Caco-2 (cell line): ENCODE results near the gene LBHD1. TPM values are rescaled to one million over a fixed set of nuclear protein-coding genes. Genes with fewer than 3 reads are reported as not detected.
"Not testable (repeated sequence)": the region's sequence is repeated elsewhere in the genome, so short reads cannot be mapped to it uniquely, and the experiment has no call there.

Experiments
- BruUV-seq: library from RNA; stranded (reverse); fragments of 400-500 nt; replicated peaks from 2 replicates; lab custom pipeline; 2021; lab: Mats Ljungman, UMichigan
- CTCF ChIA-PET: fragments of 300-600 bp; sonication (Branson Sonifier 250); formaldehyde crosslinking; loops from one replicate; lab custom pipeline; 2022; ENCODE audit warnings: antibody characterized with exemption; lab: Charles Lee
- POLR2A ChIA-PET: fragments of 300-600 bp; sonication (Branson Sonifier 250); formaldehyde crosslinking; loops from one replicate; lab custom pipeline; 2022; ENCODE audit warnings: antibody characterized with exemption; lab: Charles Lee
- DNase-seq, 2 experiments: peaks; one replicate each; pipeline versions ENCODE4 v3.0.0 to v3.0.0-alpha.2; 2020 to 2022
- H3K27me3 ChIP-seq: replicated peaks from 2 replicates; pipeline ENCODE4 v1.6.0; 2011; ENCODE audit warnings: low read length; ENCODE audit not compliant: control insufficient read depth, insufficient read depth
- H3K36me3 ChIP-seq: 2 replicates; pipeline ENCODE4 v1.5.1; 2011; ENCODE audit warnings: low read length; ENCODE audit not compliant: control insufficient read depth, insufficient read depth
- H3K4me1 ChIP-seq: fragments of 250-450 bp; sonication (Bioruptor Pico); 2 replicates; pipeline ENCODE4 v1.5.1; 2020; ENCODE audit warnings: mild to moderate bottlenecking
- H3K4me3 ChIP-seq: 2 replicates; pipeline ENCODE4 v1.5.1; 2011; ENCODE audit warnings: low read depth, mild to moderate bottlenecking, control low read depth, low read length
- H3K9me3 ChIP-seq: fragments of 250-450 bp; sonication (Bioruptor Pico); 2 replicates; pipeline ENCODE4 v1.5.1; 2020; ENCODE audit warnings: mild to moderate bottlenecking, moderate library complexity
- H3K27ac Mint-ChIP-seq: one replicate; pipeline ENCODE4 v1.8.0; 2022; ENCODE audit warnings: mixed read lengths; ENCODE audit not compliant: unreplicated experiment
- H3K27me3 Mint-ChIP-seq: one replicate; pipeline ENCODE4 v1.8.0; 2022; ENCODE audit warnings: mixed read lengths; ENCODE audit not compliant: insufficient read depth, unreplicated experiment
- H3K36me3 Mint-ChIP-seq: one replicate; pipeline ENCODE4 v1.8.0; 2022; ENCODE audit warnings: mild to moderate bottlenecking, mixed read lengths; ENCODE audit not compliant: insufficient read depth, unreplicated experiment
- H3K4me1 Mint-ChIP-seq: one replicate; pipeline ENCODE4 v1.8.0; 2022; ENCODE audit warnings: low read depth, mixed read lengths; ENCODE audit not compliant: unreplicated experiment
- H3K4me3 Mint-ChIP-seq: one replicate; pipeline ENCODE4 v1.8.0; 2022; ENCODE audit warnings: mild to moderate bottlenecking, moderate library complexity, mixed read lengths; ENCODE audit not compliant: unreplicated experiment
- H3K9me3 Mint-ChIP-seq: one replicate; pipeline ENCODE4 v1.8.0; 2022; ENCODE audit warnings: mixed read lengths; ENCODE audit not compliant: unreplicated experiment
- intact Hi-C: fragments of 100-400 bp; cut with micrococcal nuclease; formaldehyde crosslinking; loops from one replicate; pipeline ENCODE4 v1.10.0; 2022; ENCODE audit not compliant: unreplicated experiment
- total RNA-seq: library from RNA; stranded (reverse); gene quantifications from 2 replicates; pipeline ENCODE4 v1.2.3, GENCODE V29; 2022
- TF ChIP-seq, protein P1 (sequence below), 2 experiments: fragments of 200-600 bp in 1 of 2; IDR thresholded peaks; 1 replicate in 1 of 2; 2 replicates in 1 of 2; pipeline versions ENCODE4 v1.5.1 to v1.8.0; 2011 to 2022; ENCODE audit warnings: antibody characterized with exemption in 1 of 2, control low read depth in 1 of 2, inconsistent platforms in 1 of 2, low read depth in 1 of 2, low read length in 1 of 2, mild to moderate bottlenecking in 1 of 2, moderate library complexity in 1 of 2; ENCODE audit not compliant: insufficient read depth in 1 of 2, severe bottlenecking in 1 of 2, unreplicated experiment in 1 of 2

LBHD1 gene
- total RNA-seq, 1 experiment from 2014 or later = 11.9 TPM

DNA sequence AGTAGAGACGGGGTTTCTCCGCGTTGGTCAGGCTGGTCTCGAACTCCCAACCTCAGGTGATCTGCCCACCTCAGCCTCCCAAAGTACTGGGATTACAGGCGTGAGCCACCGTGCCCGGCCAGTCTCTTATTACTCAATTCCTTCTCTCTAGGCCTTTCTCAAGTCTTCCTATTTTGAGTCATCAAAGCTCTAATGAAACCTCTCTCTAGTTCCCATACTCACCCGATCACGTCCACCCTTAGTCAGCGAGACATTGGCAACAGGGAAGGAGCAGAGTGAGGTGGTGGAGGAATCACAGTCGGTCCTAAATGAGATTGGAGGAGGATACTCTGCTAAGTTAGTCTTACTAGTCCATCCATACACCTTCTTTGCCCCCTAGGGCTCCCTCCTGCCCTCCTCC is 30.2 kb upstream of the LBHD1 start:
- intact Hi-C loops = no loop called here
- no peak overlapping the region for H3K4me3 Mint-ChIP-seq
- no peaks in the 10 kb centered on the region for H3K27me3 Mint-ChIP-seq
- peaks cover 67% of the 10 kb centered on the region for H3K36me3 Mint-ChIP-seq
- CTCF ChIA-PET = interaction anchor here (0.6 kb wide), 1 partner anchor 135 kb away, joined by 14 read pairs; no protein-coding TSS in a partner anchor
- H3K4me1 Mint-ChIP-seq = peaks cover 16% of the 10 kb centered on the region
- H3K4me1 ChIP-seq = peaks cover 9% of the 10 kb centered on the region; the same call in 1 of the 2 replicates
- no peaks in the 10 kb centered on the region for H3K27me3 ChIP-seq
- no peak overlapping the region for H3K27ac Mint-ChIP-seq
- H3K9me3 Mint-ChIP-seq = no peaks in the 10 kb centered on the region
- H3K4me3 ChIP-seq = no peak overlapping the region
- POLR2A ChIA-PET = no interaction called here
- no TSS peak for BruUV-seq
- no peaks in the 10 kb centered on the region for H3K9me3 ChIP-seq
- no peaks in the 10 kb centered on the region; the same call in none of the 2 replicates for H3K36me3 ChIP-seq
- TF ChIP-seq, protein P1, sequence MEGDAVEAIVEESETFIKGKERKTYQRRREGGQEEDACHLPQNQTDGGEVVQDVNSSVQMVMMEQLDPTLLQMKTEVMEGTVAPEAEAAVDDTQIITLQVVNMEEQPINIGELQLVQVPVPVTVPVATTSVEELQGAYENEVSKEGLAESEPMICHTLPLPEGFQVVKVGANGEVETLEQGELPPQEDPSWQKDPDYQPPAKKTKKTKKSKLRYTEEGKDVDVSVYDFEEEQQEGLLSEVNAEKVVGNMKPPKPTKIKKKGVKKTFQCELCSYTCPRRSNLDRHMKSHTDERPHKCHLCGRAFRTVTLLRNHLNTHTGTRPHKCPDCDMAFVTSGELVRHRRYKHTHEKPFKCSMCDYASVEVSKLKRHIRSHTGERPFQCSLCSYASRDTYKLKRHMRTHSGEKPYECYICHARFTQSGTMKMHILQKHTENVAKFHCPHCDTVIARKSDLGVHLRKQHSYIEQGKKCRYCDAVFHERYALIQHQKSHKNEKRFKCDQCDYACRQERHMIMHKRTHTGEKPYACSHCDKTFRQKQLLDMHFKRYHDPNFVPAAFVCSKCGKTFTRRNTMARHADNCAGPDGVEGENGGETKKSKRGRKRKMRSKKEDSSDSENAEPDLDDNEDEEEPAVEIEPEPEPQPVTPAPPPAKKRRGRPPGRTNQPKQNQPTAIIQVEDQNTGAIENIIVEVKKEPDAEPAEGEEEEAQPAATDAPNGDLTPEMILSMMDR (IDR thresholded peaks at IDR 0.05; ENCODE audit: insufficient read depth in 1 of 2, low read depth in 1 of 2, low read length in 1 of 2, severe bottlenecking in 1 of 2, unreplicated experiment in 1 of 2) = no peak
- no peak for DNase-seq

DNA sequence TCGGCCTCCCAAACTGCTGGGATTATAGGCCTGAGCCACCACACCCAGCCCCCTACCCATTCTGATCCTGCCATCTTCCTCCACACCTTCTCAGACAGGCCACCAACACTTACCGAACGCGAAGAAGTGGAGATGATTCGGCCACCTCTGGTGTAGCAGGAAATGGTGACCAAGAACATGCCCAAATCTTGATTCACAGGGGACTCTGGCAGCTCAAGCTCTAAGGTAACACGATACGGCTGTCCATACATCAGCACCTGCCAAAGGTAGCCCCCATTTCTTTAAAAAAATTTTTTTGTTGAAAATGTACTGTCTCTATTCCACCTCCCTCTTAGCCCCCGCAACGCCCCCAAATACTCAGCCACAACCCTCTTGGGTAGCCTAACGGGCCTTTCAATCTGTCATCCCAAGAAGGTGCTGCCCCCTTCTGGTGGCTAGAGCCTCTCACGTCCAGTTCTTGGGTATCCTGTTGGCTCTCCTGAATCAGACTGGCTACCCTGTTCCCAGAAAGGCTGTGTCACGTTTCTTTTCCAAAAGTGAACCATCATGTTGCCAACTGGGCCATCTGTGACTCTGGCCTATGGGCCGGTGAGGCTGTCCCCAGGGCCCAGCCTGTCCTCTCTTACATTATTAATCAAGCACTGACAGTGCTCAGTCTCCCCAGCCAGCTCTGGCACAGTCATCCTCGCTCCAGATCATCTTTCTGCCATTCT is 22.5 kb upstream of the LBHD1 start:
- H3K4me1 Mint-ChIP-seq = peaks cover 6% of the 10 kb centered on the region
- no peaks in the 10 kb centered on the region for H3K9me3 Mint-ChIP-seq
- H3K36me3 Mint-ChIP-seq = peaks cover 60% of the 10 kb centered on the region
- TF ChIP-seq, protein P1 (IDR thresholded peaks at IDR 0.05; ENCODE audit: insufficient read depth in 1 of 2, low read depth in 1 of 2, low read length in 1 of 2, severe bottlenecking in 1 of 2, unreplicated experiment in 1 of 2) = peak; percentile 64 to 82
- no peaks in the 10 kb centered on the region for H3K27me3 Mint-ChIP-seq
- ChIA-PET CTCF (interaction anchor here (0.6 to 1.5 kb wide), 8 partner anchors 11 to 288 kb away, joined by 3 to 10 read pairs (median 4); partner anchors contain the start of gene ZBTB3), POLR2A (interaction anchor here (0.5 to 1.7 kb wide), 3 partner anchors 35 to 145 kb away, joined by 3 to 4 read pairs (median 4); partner anchors contain the start of gene TUT1)
- intact Hi-C loops = loop anchor here (1.0 kb wide), 1 partner anchor 15 kb away; the partner anchor contains the start of gene UBXN1
- H3K27me3 ChIP-seq = no peaks in the 10 kb centered on the region
- no TSS peak for BruUV-seq
- H3K27ac Mint-ChIP-seq = no peak overlapping the region
- H3K4me1 ChIP-seq = no peaks in the 10 kb centered on the region
- peaks cover 2% of the 10 kb centered on the region for H3K36me3 ChIP-seq
- H3K4me3 ChIP-seq = no peak overlapping the region
- H3K9me3 ChIP-seq = no peaks in the 10 kb centered on the region
- DNase-seq = peak; percentile 70 to 77
- no peak overlapping the region for H3K4me3 Mint-ChIP-seq

DNA sequence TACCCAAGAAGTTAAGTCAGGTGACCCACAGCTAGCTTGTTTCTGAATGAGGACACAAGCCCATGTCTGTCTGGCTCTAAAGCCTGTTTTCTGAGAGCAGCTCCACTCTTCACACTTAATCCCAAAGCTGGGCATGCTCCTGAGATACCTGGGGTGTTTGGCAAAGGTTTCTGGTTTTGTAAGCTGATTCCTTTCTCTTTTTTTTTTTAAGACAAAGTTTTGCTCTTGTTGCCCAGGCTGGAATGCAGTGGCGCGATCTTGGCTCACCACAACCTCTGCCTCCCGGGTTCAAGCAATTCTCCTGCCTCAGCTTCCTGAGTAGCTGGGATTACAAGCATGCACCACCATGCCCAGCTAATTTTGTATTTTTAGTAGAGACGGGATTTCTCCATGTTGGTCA is 21.6 kb upstream of the LBHD1 start:
- not testable (repeated sequence) for H3K27me3 Mint-ChIP-seq, H3K9me3 ChIP-seq, H3K4me3 Mint-ChIP-seq, H3K36me3 ChIP-seq, H3K4me1 ChIP-seq, H3K4me1 Mint-ChIP-seq, DNase-seq, H3K27me3 ChIP-seq, BruUV-seq, H3K9me3 Mint-ChIP-seq, H3K27ac Mint-ChIP-seq, H3K4me3 ChIP-seq
- POLR2A ChIA-PET = interaction anchor here (1.3 to 1.7 kb wide), 2 partner anchors 29 to 102 kb away, joined by 4 to 6 read pairs; partner anchors contain the start of genes C11orf98, CSKMT and TUT1
- CTCF ChIA-PET = interaction anchor here (0.5 to 1.2 kb wide), 3 partner anchors 20 to 60 kb away, joined by 3 to 4 read pairs (median 3); partner anchors contain the start of gene ZBTB3
- peaks cover 53% of the 10 kb centered on the region for H3K36me3 Mint-ChIP-seq
- intact Hi-C loops = loop anchor here (1.0 kb wide), 1 partner anchor 14 kb away; the partner anchor contains the start of gene UBXN1
